ENCODE measurements around the gene ZBTB5.

- TF ChIP-seq CTCF (conservative IDR thresholded peaks at IDR 0.05; ENCODE audit: low read depth, low read length), result no peak
- no peak for TF ChIP-seq EZH2 (IDR thresholded peaks at IDR 0.05; ENCODE audit: borderline replicate concordance, low read depth, low read length, poor library complexity, severe bottlenecking)
These were observed 52.7 kb downstream of the ZBTB5 start for GRCh38 chr9:37412431-37413151.

Data from A673 (cell line).